Right renal pelvis (tissue), 4 donors: ENCODE results near the gene PRR14. TPM values are rescaled to one million over a fixed set of nuclear protein-coding genes. Genes with fewer than 3 reads are reported as not detected.

Experiments
- DNase-seq, 4 donors: peaks; one replicate each; pipeline ENCODE4 v3.0.0-alpha.2; 2013; ENCODE audit warnings: low read depth in 4 of 4, low spot score in 3 of 4, missing footprints in 1 of 4
- polyA plus RNA-seq, 4 donors: library from polyadenylated mRNA; unstranded; fragments of 120-200 nt; gene quantifications; one replicate each; pipeline ENCODE4 v1.2.1, GENCODE V29; 2013; ENCODE audit not compliant: insufficient read length in 4 of 4

The PRR14 gene
- polyA plus RNA-seq = 10 to 100 TPM; 39.8 to 50.0 (median 47.3) TPM

GRCh38 chr16:30650369-30651123 lies at the start of gene PRR14:
TSS of gene PRR14 (plus strand) at chr16:30650960. CDS start at chr16:30651646, 686 bp downstream.
- DNase-seq = peak; percentile 98 to 100 (median 100)

DNA sequence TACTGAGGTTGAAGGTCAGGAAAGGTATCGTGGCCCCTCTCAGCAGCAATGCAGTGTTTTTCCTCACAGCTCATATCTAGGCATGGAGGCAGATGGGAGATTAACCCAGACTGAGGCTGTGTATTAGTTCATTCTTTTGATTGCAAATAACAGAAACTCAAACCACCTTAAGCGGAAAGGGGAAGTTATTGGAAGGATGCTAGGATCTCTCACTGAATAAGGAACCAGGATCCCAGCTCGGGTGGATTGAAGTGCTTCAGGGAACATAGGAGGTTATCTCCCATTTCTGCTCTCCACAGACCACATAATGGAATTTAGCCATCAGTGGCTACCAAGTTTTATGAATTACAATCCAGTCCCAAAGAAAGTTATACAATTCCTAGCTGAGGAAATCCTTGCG lies 48.8 kb upstream of the PRR14 start:
- no peak for DNase-seq

DNA sequence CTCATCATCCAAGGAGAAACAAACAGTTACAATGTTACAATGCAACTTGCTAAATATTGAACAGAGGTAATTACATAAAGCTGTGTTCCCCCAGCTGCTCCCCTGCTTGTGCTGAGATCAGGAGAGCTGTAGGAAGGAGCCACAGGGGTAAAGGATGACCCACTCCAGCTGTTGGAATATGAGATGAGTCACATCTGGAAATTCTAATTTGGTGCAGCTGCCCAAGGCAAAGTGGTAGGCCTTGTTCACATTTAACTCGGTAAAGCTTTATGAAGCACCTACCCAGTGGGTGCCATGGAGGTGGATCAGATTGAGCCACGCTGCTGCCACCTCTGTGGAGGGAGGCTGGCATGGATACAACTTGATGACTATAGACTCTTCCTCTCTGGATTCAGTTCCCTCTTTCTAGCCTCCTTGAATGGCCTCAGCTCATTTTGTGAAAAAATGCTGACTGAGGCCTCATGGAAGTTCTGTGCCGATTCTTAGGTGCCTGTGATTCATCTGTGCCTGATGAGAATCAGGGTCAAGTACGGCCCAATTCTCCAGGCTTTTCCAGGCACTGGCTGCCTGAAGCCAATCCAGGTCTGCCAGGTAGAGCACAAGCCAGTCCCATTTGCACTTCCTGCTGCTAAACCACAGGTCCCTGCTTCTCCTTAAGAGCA lies 48.0 kb upstream of the PRR14 start:
- DNase-seq = no peak

DNA sequence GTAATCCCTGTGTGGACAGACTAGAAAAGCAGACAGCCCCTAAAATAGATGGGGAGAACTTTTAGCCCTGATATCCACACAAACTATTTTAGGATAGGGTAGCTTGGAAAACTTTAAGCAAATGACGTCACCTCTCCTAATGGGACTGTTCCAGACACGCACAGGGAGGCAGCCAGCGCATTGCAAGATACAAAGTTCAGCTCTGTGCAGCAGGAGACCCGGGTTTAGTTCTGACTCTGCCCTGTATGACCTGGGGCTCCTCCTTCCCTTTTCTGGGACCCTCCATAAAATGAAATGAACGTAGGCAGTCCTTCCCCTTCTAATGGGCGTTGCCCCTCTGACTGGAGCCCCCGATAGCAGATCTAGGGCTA lies 46.8 kb upstream of the PRR14 start:
- no peak for DNase-seq

DNA sequence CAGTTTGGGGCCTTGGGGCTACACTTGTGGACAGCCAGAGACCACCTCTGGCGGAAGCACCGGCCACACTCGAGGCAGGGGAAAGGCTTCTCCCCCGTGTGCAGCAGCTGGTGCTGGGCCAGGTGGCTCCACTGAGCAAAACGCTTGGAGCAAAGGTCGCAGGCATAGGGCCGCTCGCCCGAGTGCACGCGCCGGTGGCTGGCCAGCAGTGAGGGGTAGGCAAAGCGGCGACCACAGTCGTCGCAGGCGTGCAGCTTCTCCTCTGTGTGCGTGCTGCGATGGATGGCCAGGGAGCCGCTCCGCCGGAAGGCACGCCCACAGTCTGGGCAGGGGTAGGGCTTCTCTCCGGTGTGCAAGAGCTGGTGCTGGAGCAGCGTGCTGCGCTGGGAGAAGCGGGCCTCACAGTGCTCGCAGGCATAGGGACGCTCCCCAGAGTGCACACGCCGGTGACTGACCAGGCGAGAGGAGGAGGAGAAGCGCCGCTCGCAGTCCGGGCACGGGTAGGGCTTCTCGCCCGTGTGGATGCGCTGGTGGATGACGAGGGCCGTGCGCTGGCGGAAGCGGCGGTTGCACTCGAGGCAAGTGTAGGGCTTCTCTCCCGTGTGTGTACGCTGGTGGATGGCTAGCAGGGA lies 46.3 kb upstream of the PRR14 start:
- DNase-seq = no peak

DNA sequence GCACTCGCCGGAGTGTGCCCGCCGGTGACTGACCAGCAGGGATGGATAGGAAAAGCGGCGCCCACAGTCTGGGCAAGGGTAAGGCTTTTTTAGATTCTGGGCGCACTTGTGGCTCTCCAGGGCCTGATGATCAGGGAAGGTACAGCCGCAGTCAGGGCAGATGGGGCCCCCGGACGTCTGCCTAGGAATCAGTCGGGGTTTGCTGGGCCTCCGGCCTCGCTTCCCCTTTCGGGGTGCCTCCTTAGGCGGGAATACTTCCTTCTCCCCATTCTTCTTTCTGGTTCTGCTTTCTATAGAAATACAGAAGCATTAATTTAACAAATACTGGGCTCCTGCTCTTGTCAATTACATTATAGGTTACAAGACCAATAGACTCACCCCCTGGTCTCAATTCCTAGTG lies 45.6 kb upstream of the PRR14 start:
- no peak for DNase-seq

- no peak for DNase-seq
Measured at GRCh38 chr16:30606004-30606403, 44.8 kb upstream of the PRR14 start.

DNA sequence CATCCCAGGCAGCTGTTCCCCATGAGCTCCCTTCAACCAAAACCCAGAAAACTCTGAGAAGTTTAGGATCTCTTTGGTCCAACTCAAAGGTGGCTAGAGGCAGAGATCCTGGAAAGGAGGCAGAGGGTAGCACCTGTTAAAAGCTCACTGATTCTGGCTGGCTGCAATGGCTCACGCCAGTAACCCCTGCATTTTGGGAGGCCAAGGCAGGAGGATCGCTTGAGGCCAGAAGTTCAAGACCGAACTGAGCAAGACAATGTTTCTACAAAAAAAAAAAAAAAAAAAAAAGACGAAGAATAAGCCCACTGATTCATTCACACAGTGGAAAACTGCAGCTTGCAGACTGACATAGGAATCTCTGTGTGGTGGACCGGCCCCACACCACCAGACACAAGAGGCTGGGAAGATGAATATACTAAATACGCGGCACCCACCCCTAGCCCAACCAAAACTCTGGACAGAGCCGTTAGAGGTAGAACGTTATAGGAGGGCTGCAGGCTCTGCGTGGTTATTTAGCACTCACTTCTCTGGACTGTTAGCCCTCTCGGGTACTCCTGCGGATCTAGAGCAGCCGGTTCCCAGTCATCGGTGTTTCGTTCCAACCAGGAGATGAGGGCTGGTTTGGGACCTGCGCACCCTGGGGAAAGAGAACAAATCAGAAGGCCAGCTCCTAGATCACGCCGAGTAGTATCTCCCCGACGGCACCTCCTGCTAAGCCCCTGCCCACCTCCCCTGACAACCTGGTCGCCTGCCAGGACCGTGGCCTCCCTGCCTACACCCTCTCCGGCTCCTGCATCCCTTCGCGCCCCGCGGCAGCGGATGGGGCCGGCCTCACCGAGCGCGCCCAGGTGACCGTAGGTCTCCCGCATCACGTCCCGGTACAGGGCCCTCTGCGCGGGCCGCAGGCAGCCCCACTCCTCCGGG lies 41.5 kb upstream of the PRR14 start:
- DNase-seq = peak in 1 of 4 donors; percentile 59

DNA sequence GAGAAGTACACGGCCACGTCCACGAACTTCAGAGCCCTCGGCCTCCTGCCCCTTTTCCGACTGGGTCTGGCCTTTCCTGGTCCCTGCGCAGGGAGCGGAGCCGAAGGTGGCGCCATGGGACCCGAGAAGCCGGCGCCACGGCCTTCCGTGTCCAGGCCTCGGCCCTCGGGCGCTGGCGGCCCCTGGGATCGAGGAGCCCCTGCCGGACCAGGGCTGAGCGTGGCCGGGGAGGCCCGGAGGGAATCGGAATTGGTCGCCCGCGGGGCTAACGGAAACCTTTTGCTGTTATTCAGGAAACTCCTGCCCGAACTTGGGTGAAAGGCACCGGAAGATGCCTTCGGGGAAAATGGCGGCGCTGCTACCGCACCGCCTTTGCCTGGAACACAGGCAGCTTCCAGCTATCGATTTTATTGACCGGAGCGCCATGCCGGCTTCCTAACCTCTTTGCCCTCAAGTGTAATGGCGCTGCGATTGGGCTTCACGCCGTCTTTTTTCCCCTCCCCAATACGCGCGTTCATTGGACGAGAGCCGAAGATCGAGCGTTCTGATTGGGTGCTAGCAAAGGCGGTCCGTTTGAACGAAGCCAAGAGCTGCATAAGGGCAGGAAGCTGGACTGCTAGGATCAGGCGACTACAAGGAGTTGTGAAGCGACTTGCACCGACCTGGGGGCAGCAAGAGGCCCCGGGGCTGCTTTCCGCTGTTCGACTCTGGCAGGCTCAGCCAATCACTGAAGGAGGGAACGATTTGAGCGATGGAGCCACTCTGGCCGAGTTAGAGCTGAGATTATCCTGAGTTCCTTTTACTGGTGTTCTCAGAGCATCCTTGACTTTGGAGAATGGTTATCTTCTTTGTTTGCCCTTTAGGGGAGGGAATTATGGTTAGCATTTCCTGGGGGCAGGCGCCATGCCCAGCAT lies 40.6 kb upstream of the PRR14 start, which contains the start of gene ZNF689:
Gene ZNF689, minus strand, starts transcription at position 464 of the 914 bp plus-strand sequence. Its CDS starts 348 bp downstream, at position 116.
- DNase-seq = peak; percentile 99

DNA sequence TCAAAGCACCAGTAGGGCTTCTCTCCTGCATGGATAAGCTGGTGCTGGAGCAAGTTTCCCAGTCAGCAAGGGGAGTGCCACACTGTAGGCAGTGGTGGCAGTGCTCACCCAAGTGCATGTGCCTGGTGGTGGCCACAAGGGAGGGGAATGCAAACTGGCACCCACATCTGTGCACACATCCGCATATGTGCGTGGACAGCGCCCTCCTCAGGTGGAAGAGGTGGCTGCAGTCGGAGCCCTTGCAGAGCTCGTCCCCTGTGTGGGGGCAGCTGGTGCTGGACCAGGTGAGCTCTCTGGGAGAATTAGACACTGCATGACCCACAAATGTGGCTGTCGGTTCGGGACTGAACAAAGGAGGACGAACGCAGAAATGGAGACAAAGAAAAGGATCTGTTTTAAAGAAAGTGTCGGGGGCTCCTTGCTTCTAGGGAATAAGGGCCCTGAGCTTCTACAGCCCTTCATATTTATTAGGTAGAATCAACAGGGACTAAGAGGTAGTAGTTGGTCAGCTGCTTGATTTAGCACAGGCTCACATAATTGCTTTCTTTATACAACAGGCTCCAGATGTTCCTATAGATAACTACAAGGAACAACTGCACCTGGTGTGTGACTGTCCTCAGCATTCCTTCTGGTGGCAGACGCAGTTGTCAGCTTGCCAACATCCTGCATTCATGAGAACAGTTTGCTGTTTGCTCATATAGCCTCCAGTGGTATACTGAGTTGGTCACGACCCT lies 35.2 kb upstream of the PRR14 start:
- DNase-seq = no peak

DNA sequence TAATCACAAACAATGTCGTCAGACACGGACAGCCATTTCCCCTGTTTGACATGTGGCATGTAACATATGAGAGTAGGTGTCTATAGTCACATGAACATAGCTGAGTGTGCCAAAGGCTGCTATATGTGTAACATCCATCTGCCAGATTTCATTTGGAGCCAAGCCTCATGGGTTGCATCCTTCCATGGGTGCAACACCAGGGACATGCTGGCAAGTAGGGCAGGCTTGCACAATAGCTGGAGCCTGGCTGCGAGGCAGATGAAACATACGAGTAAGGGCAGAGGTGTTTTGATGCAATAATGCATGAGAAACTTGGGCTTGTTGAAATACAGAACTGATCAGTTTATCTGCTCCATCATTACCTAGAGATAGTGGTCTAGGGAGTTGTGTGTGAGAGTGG lies 31.6 kb upstream of the PRR14 start:
- no peak for DNase-seq

- no peak for DNase-seq
Measured at GRCh38 chr16:30619638-30620037, 31.1 kb upstream of the PRR14 start.

GRCh38 chr16:30620169-30620568 lies 30.6 kb upstream of the PRR14 start:
- DNase-seq = no peak

DNA sequence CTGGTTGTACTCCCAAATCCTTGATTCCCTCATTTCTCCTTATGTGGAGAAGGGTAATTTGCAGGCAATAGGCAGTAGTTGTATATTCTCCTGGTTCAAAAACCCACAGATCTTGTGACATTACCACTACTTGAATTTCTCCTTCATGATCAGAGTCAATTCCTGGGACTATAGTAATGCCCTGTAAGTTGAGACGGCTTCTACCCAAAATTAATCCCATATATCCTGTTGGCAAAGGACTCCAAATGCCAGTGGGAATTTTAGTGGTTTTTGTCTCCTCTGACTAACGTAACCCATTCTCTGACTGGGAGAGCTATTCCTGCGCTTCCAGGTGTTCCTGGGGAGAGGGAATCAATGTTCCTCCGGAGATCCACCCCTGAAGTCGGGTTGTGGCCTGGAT lies 29.0 kb upstream of the PRR14 start:
- no peak for DNase-seq

DNA sequence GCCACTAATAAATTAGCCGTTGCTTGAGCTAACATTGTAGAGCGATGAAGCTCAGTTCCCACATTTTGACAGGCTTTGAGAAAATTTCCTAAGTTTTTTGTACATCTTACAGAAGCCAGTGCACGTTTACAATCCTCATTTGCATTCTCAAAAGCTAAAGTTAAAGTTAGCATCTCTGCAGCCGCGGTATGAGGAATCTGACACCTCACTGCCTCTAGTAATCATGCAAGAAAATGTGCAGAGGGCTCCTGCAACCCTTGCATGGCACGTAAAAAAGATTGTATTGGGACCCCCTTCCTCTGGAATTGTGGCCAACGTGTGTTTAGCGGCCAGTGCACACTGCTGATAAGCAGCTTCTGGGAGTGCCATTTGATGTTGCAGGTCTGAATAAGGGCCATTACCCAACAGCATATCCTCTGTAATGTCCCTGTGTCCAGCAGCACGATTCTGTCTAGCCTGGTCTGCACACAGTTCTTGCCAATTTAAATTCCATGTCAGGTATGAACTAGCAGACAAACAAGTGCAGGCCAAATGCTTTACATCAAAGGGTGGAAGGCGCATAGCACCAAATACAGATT lies 28.2 kb upstream of the PRR14 start:
- DNase-seq = no peak

GRCh38 chr16:30623536-30624283 lies 27.1 kb upstream of the PRR14 start:
- no peak for DNase-seq

DNA sequence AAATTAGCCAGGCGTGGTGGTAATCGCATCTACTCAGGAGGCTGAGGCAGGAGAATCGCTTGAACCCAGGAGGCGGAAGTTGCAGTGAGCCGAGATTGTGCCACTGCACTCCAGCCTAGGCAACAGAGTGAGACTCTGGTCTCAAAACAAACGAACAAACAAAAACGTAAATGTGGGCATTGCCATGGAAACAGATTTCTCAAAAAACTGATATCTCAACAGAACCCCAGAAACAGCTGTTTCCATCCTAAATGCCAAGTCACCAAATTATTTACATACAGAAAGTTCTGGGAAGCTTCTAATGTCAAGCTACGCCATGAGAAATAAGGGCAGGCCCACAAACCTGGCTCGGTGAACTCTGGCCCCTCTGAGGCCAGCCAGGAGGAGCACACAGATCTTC lies 24.5 kb upstream of the PRR14 start:
- DNase-seq = no peak
